Non-pigmented ciliary epithelial cell (primary cell): Measurements from ENCODE around the gene PTPRN2.

Source experiments
- DNase-seq: peaks from one replicate; pipeline ENCODE4 v3.0.0-alpha.2; 2010; ENCODE audit warnings: low read depth

PTPRN2 gene

DNA sequence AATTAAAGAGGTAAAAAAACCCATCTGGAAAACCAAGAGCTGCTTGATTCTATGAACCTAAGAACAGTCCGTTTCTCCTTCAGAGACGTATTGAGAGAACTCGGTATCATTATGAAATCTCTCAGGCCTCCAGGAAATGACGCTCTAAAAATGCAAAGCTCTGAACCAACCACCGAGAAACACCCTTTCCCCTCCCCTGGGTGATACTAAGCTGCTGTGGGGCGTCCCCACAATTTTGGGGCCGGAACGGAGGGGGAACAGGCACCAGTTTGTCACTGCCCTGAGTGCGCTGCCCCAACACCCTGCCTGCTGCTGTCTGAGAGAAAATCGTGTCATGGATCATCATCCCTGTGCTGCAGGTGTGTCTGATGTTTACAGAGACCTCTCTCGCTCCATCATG lies 741.4 kb downstream of the PTPRN2 start:
- DNase-seq = no peak

- no peak for DNase-seq
Observed at GRCh38 chr7:157845203-157845835, 742.3 kb downstream of the PTPRN2 start.

- no peak for DNase-seq
Observed at GRCh38 chr7:157844611-157845010, 743.0 kb downstream of the PTPRN2 start.

GRCh38 chr7:157844141-157844540 lies 743.5 kb downstream of the PTPRN2 start:
- DNase-seq = no peak

GRCh38 chr7:157843336-157844140 lies 744.1 kb downstream of the PTPRN2 start:
- no peak for DNase-seq

DNA sequence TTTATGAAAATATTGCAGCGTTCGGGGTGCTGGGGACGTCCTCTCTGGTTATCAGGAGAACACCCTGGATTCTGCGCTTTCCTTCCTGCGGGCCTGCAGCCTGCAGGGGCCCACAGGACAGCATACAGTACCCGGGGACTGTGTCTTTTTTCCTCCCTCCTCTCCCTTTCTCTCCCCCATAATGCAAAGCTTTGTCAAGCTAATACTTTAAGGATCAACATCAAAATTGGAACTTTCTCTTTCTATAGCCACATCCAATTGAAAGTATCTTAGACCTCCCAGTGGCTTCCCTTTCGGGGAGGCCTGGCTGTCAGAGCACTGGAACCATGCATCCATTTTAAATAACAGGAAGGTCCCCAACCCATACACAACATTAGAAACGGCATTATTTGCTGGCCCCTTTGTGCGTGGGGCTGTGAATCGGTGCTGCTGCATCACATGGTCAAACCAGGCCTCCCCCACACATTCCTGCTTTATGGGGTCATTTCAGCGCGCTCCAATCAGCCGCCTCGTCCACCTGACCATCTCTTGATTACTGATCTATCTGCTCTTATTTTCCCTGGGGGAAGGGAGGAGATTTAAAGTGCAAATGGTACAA lies 745.8 kb downstream of the PTPRN2 start:
- no peak for DNase-seq

- no peak for DNase-seq
Observed at GRCh38 chr7:157840914-157841772, 746.5 kb downstream of the PTPRN2 start.

- no peak for DNase-seq
Observed at GRCh38 chr7:157840174-157840913, 747.3 kb downstream of the PTPRN2 start.

DNA sequence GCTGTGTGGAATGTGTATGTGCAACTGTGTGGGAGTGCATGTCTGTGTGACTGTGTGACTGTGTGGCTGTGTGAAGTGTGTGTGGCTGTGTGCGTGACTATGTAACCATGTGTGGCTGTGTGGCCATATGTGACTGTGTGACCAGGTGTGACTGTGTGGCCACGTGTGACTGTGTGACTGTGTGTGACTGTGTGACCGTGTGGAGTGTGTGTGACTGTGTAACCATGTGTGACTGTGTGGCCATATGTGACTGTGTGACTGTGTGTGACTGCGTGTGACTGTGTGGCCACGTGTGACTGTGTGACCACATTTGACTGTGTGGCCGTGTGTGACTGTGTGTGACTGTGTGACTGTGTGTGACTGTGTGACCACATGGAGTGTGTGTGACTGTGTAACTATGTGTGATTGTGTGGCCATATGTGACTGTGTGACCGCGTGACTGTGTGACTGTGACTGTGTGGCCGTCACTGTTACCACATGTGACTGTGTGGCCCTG lies 747.9 kb downstream of the PTPRN2 start:
- DNase-seq = no peak

DNA sequence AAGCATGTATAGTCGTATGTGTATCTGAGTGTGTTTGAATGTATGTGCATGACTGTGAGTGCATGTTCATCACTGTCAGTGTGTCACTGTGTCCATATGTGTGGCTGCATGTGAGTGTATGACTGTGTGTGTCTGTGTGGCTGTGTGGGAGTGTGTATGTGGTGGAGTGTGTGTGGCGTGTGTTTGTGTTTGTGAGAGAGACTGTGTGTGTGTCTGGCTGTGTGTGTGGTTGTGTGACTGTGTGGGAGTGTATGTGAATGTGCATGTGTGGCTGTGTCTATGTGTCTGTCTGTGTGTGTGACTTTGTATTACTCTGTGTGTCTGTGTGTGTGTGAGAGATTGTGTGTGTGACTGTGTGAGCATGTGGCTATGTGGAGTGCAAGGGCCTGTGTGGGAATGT lies 748.4 kb downstream of the PTPRN2 start:
- DNase-seq = no peak

- DNase-seq = no peak
Observed at GRCh38 chr7:157837561-157837960, 750.1 kb downstream of the PTPRN2 start.

DNA sequence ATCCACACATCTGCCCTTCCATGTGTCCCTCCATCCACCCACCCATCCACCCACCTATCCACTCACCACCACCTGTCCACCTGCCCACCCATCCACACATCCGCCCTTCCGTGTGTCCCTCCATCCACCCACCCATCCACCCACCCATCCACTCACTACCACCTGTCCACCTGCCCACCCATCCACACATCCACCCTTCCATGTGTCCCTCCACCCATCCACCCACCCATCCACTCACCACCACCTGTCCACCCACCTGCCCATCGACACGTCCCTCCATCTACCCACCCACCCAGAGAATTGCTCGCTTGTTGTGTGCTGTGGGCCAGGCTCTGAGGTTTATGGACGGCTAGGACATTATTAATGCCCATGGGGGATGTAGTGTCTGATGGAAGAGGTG lies 750.6 kb downstream of the PTPRN2 start:
- DNase-seq = no peak

GRCh38 chr7:157834501-157835163 lies 753.0 kb downstream of the PTPRN2 start:
- no peak for DNase-seq

DNA sequence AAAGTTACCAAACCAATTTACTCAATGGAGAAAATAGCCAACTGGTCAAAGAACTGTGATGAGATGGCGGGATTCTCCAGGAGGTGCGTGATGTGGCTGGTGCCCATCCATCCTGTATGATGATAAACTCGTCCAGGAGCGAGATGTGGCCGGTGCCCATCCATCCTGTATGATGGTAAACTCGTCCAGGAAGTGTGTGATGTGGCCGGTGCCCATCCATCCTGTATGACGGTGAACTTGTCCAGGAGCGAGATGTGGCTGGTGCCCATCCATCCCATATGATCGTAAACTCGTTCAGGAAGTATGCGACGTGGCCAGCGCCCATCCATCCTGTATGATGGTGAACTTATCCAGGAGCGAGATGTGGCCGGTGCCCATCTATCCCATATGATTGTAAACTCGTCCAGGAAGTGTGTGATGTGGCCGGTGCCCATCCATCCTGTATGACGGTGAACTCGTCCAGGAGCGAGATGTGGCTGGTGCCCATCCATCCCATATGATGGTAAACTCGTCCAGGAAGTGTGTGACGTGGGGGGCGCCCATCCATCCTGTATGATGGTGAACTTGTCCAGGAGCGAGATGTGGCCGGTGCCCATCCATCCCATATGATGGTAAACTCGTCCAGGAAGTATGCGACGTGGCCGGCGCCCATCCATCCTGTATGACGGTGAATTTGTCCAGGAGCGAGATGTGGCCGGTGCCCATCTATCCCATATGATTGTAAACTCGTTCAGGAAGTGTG lies 754.6 kb downstream of the PTPRN2 start:
- no peak for DNase-seq

- DNase-seq = no peak
Observed at GRCh38 chr7:157832421-157832820, 755.2 kb downstream of the PTPRN2 start.

DNA sequence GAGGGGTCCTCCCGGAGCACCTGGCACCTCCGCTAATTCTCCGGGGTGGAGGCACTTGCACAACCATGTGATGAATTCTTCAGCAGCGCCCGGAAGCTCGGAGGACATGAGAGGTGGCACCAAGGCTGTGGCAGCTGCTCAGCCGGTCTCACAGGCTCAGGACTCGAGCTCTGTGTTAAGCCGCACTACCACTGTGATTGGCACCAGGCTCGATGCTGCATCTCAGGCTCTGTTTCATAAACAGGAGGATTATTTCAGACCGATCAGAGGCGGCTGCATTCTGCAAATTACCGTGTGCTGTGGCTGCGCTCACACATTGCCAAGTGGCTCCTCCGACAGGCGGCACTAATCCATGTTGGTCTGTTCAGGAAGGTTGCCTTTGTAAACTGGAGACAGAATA lies 755.6 kb downstream of the PTPRN2 start:
- DNase-seq = no peak

DNA sequence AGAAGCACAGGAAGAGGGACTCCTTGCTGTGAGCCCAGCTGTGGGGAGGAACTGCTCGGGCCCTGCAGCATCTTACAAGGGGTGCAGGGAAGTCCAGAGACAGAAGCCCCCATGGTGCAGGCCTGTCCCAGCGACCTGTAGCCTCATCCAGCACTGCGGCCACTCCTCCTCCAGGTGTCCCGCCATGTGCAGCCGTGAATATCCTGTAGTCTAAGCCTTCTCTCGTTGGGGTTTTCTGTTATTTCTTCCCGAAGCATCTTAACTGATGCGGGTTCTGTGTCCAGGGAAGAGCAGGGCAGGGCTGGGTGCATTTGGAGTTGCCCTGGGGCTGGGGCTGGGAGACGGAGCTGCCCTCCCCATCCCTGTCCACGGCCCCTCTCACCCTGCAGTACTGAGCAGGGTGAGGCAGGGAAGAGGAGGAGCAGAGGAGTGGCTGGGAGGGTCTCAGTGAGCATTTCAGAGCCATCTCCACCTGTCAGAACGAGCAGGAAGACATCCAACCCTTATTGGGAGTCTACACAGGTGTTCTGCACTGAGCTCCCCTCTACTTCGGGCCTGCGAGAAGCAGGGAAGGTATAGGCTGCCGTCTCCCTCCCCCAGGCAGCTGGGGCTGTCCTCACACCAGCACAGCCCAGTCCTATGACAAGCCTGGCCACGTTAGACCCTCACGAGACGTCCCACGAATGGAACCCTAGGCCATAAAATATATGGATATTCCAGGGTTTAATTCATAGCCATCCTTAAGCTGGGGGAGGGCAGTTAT lies 756.3 kb downstream of the PTPRN2 start:
- no peak for DNase-seq

GRCh38 chr7:157830331-157830730 lies 757.3 kb downstream of the PTPRN2 start:
- DNase-seq = no peak

- DNase-seq = no peak
Observed at GRCh38 chr7:157829491-157829890, 758.1 kb downstream of the PTPRN2 start.
